H9 (cell line): ENCODE measurements around the gene CCM2. TPM values are rescaled to one million over a fixed set of nuclear protein-coding genes. Genes with fewer than 3 reads are reported as not detected.

ENCODE experiments used
- DNase-seq: peaks from one replicate; pipeline ENCODE4 v3.0.0-alpha.2; 2017
- H2AFZ ChIP-seq: one replicate; pipeline ENCODE4 v1.6.1; 2013; ENCODE audit warnings: mild to moderate bottlenecking, low read length, control low read depth, moderate library complexity
- H2AK5ac ChIP-seq: 2 replicates; pipeline ENCODE4 v1.6.1; 2013; ENCODE audit warnings: low read length, control low read depth, mixed read lengths; ENCODE audit not compliant: insufficient read length
- H2BK120ac ChIP-seq: one replicate; pipeline ENCODE4 v1.6.1; 2013; ENCODE audit warnings: low read depth, mild to moderate bottlenecking, low read length, control low read depth, inconsistent platforms; ENCODE audit not compliant: poor library complexity, severe bottlenecking
- H2BK12ac ChIP-seq: 2 replicates; pipeline ENCODE4 v1.6.1; 2013; ENCODE audit warnings: low read length, control low read depth, mixed read lengths, low read depth; ENCODE audit not compliant: insufficient read length
- H2BK15ac ChIP-seq: 2 replicates; pipeline ENCODE4 v1.6.1; 2013; ENCODE audit warnings: low read depth, low read length, control low read depth
- H2BK20ac ChIP-seq: one replicate; pipeline ENCODE4 v1.6.1; 2013; ENCODE audit warnings: low read depth, mild to moderate bottlenecking, low read length, control low read depth, inconsistent platforms; ENCODE audit not compliant: poor library complexity, severe bottlenecking
- H2BK5ac ChIP-seq: 2 replicates; pipeline ENCODE4 v1.6.1; 2013; ENCODE audit warnings: low read length, control low read depth, mixed read lengths; ENCODE audit not compliant: insufficient read length
- H3K14ac ChIP-seq: 2 replicates; pipeline ENCODE4 v1.6.1; 2013; ENCODE audit warnings: low read length, control low read depth; ENCODE audit not compliant: insufficient read depth
- H3K18ac ChIP-seq: 2 replicates; pipeline ENCODE4 v1.6.1; 2013; ENCODE audit warnings: low read depth, mild to moderate bottlenecking, mixed read lengths, low read length, control low read depth; ENCODE audit not compliant: insufficient read length
- H3K23ac ChIP-seq: 2 replicates; pipeline ENCODE4 v1.6.1; 2013; ENCODE audit warnings: low read length, control low read depth, mixed read lengths, low read depth; ENCODE audit not compliant: insufficient read length
- H3K23me2 ChIP-seq: 2 replicates; pipeline ENCODE4 v1.6.1; 2013; ENCODE audit warnings: low read depth, mild to moderate bottlenecking, mixed read lengths, low read length, control low read depth; ENCODE audit not compliant: insufficient read length, poor library complexity, severe bottlenecking
- H3K27ac ChIP-seq: 2 replicates; pipeline ENCODE4 v1.5.1; 2013; ENCODE audit warnings: low read length, control low read depth, mixed read lengths, low read depth; ENCODE audit not compliant: insufficient read length
- H3K27me3 ChIP-seq: 2 replicates; pipeline ENCODE4 v1.6.1; 2013; ENCODE audit warnings: low read length, control low read depth, inconsistent platforms; ENCODE audit not compliant: insufficient read depth
- H3K4ac ChIP-seq: 2 replicates; pipeline ENCODE4 v1.6.1; 2013; ENCODE audit warnings: low read depth, mild to moderate bottlenecking, control low read depth, inconsistent platforms, low read length, moderate library complexity
- H3K4me1 ChIP-seq: 2 replicates; pipeline ENCODE4 v1.6.1; 2013; ENCODE audit warnings: low read length, control low read depth, inconsistent platforms; ENCODE audit not compliant: insufficient read depth
- H3K4me2 ChIP-seq: 2 replicates; pipeline ENCODE4 v1.6.1; 2013; ENCODE audit warnings: low read length, control low read depth, mixed read lengths; ENCODE audit not compliant: insufficient read length, insufficient read depth
- H3K56ac ChIP-seq: 2 replicates; pipeline ENCODE4 v1.6.1; 2013; ENCODE audit warnings: low read depth, mild to moderate bottlenecking, mixed read lengths, low read length, control low read depth; ENCODE audit not compliant: insufficient read length
- H3K79me1 ChIP-seq: 2 replicates; pipeline ENCODE4 v1.6.1; 2013; ENCODE audit warnings: low read depth, mild to moderate bottlenecking, moderate library complexity, low read length, control low read depth, inconsistent platforms; ENCODE audit not compliant: insufficient read depth, poor library complexity, severe bottlenecking
- H3K79me2 ChIP-seq: 2 replicates; pipeline ENCODE4 v1.6.1; 2013; ENCODE audit warnings: low read length, control low read depth, inconsistent platforms; ENCODE audit not compliant: insufficient read depth
- H3K9ac ChIP-seq: 2 replicates; pipeline ENCODE4 v1.6.1; 2013; ENCODE audit warnings: low read length, control low read depth, mixed read lengths; ENCODE audit not compliant: insufficient read length; ENCODE audit errors: extremely low read depth
- H3K9me3 ChIP-seq: one replicate; pipeline ENCODE4 v1.6.1; 2013; ENCODE audit warnings: low read depth, low read length, inconsistent platforms; ENCODE audit not compliant: control insufficient read depth
- H3T11ph ChIP-seq: one replicate; pipeline ENCODE4 v1.6.1; 2013; ENCODE audit warnings: mild to moderate bottlenecking, low read length, control low read depth, inconsistent platforms
- H4K20me1 ChIP-seq: one replicate; pipeline ENCODE4 v1.6.1; 2013; ENCODE audit not compliant: control insufficient read depth, insufficient read length, insufficient read depth
- H4K5ac ChIP-seq: 2 replicates; pipeline ENCODE4 v1.6.1; 2013; ENCODE audit warnings: low read depth, mild to moderate bottlenecking, mixed read lengths, low read length, control low read depth; ENCODE audit not compliant: insufficient read length
- H4K8ac ChIP-seq: replicated peaks from 2 replicates; pipeline ENCODE4 v1.6.1; 2013; ENCODE audit warnings: low read length, control low read depth, mixed read lengths, low read depth; ENCODE audit not compliant: insufficient read length
- H4K91ac ChIP-seq: 2 replicates; pipeline ENCODE4 v1.6.1; 2013; ENCODE audit warnings: low read depth, mild to moderate bottlenecking, moderate library complexity, mixed read lengths, low read length, control low read depth; ENCODE audit not compliant: insufficient read length
- H3K27ac Mint-ChIP-seq, 3 experiments: 2 replicates in 2 of 3; 3 replicates in 1 of 3; pipeline ENCODE4 v1.8.0; 2020 to 2021; ENCODE audit warnings: mixed read lengths in 3 of 3, mild to moderate bottlenecking in 1 of 3, moderate library complexity in 1 of 3
- H3K27me3 Mint-ChIP-seq: 2 replicates; pipeline ENCODE4 v1.8.0; 2021; ENCODE audit warnings: low read depth, mild to moderate bottlenecking, moderate library complexity, mixed read lengths
- H3K36me3 Mint-ChIP-seq, 3 experiments: 2 replicates in 2 of 3; 3 replicates in 1 of 3; pipeline ENCODE4 v1.8.0; 2020 to 2021; ENCODE audit warnings: low read depth in 3 of 3, mixed read lengths in 3 of 3; ENCODE audit not compliant: insufficient read depth in 1 of 3
- H3K4me1 Mint-ChIP-seq, 2 experiments: 2 replicates each; pipeline ENCODE4 v1.8.0; 2020; ENCODE audit warnings: mixed read lengths in 2 of 2
- H3K4me3 Mint-ChIP-seq, 2 experiments: 2 replicates in 1 of 2; 3 replicates in 1 of 2; pipeline ENCODE4 v1.8.0; 2020 to 2021; ENCODE audit warnings: mild to moderate bottlenecking in 2 of 2, mixed read lengths in 2 of 2, moderate library complexity in 1 of 2
- H3K9me3 Mint-ChIP-seq, 2 experiments: 2 replicates in 1 of 2; 3 replicates in 1 of 2; pipeline ENCODE4 v1.8.0; 2020; ENCODE audit warnings: mild to moderate bottlenecking in 2 of 2, mixed read lengths in 2 of 2, moderate library complexity in 1 of 2
- WGBS: extraction: QIAGEN DNeasy Blood & Tissue Kit; methylation state at CpG from one replicate; pipeline ENCODE4 v1.1.7; 2013; ENCODE audit warnings: missing lambda C conversion rate, low lambda C conversion rate, mixed read lengths; ENCODE audit not compliant: insufficient read length; ENCODE audit errors: extremely low coverage; 5-methylcytosine and 5-hydroxymethylcytosine counted together
- total RNA-seq: library from RNA; stranded (reverse); gene quantifications from 2 replicates; pipeline ENCODE4 v1.2.1, GENCODE V29; 2021
- TF ChIP-seq, protein P1 (sequence below): fragments of 200-600 bp; sonication (generic); conservative IDR thresholded peaks from 3 replicates; pipeline ENCODE4 v1.8.0; 2021; ENCODE audit warnings: antibody characterized with exemption, mild to moderate bottlenecking

Gene CCM2
- total RNA-seq, 1 experiment from 2014 or later, result 30.4 TPM

DNA sequence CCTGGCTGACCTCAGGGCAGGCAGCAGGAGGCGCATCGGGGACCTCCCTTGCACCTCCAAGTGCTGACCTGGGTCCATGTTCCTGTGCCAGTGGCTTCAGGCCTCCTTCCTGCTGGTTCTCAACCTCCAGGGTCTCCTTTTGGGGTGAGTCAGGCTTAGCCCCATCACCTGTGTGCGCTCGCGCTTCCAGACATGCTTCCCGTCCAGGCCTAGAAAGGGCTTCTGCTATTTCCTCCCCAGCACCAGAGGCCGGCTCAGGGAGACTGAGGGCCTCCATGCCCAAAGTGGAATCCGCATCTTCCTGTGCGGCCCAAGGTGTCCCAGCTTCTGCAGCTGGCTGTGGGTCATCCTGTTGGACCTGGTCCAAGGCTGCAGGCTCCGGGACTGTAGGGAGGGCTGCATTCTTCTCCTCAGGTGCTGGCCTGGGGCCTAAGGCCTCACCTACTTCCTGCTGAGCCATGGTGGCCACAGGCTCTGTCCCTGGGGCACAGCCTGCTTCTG lies 82.9 kb downstream of the CCM2 start:
- Histone ChIP-seq H2BK20ac (no peak overlapping the region), H2BK5ac (no peak overlapping the region), H3K14ac (no peak overlapping the region), H2BK120ac (no peak overlapping the region), H3K18ac (no peak overlapping the region), H3K23ac (no peak overlapping the region), H3K9me3 (no peaks in the 10 kb centered on the region), H3T11ph (no peak overlapping the region), H3K79me2 (no peaks in the 10 kb centered on the region), H3K9ac (no peak overlapping the region), H4K20me1 (no peaks in the 10 kb centered on the region), H3K27me3 (no peaks in the 10 kb centered on the region), H4K5ac (no peak overlapping the region), H2AFZ (no peak overlapping the region), H2BK15ac (no peak overlapping the region), H3K27ac (no peak overlapping the region), H3K79me1 (no peaks in the 10 kb centered on the region), H3K23me2 (no peaks in the 10 kb centered on the region), H4K91ac (no peak overlapping the region), H3K56ac (no peak overlapping the region), H2AK5ac (no peak overlapping the region), H3K4me1 (no peaks in the 10 kb centered on the region), H4K8ac (no peak overlapping the region), H2BK12ac (no peak overlapping the region), H3K4me2 (no peak overlapping the region), H3K4ac (no peak overlapping the region)
- no peaks in the 10 kb centered on the region for H3K4me1 Mint-ChIP-seq
- WGBS, result no CpG with 5 or more reads among the region's 10 CpGs
- no peak for DNase-seq
- peaks cover 0 to 7% (median 0%) of the 10 kb centered on the region in 3 experiments; a peak in 3 of 7 replicates for H3K36me3 Mint-ChIP-seq
- TF ChIP-seq, protein P1, sequence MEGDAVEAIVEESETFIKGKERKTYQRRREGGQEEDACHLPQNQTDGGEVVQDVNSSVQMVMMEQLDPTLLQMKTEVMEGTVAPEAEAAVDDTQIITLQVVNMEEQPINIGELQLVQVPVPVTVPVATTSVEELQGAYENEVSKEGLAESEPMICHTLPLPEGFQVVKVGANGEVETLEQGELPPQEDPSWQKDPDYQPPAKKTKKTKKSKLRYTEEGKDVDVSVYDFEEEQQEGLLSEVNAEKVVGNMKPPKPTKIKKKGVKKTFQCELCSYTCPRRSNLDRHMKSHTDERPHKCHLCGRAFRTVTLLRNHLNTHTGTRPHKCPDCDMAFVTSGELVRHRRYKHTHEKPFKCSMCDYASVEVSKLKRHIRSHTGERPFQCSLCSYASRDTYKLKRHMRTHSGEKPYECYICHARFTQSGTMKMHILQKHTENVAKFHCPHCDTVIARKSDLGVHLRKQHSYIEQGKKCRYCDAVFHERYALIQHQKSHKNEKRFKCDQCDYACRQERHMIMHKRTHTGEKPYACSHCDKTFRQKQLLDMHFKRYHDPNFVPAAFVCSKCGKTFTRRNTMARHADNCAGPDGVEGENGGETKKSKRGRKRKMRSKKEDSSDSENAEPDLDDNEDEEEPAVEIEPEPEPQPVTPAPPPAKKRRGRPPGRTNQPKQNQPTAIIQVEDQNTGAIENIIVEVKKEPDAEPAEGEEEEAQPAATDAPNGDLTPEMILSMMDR, result no peak
- peaks cover 12% of the 10 kb centered on the region for H3K27me3 Mint-ChIP-seq
- peaks cover 0 to 3% of the 10 kb centered on the region in 2 experiments; a peak in 2 of 5 replicates for H3K9me3 Mint-ChIP-seq
- 0 out of 7 replicates have a peak overlapping the region, but pooled peaks of 1 of the 3 experiments have one; percentile 49 for H3K27ac Mint-ChIP-seq
- H3K4me3 Mint-ChIP-seq, result no peak overlapping the region
